PC-3 (cell line): ENCODE measurements around the gene ZNRF1. TPM values are rescaled to one million over a fixed set of nuclear protein-coding genes. Genes with fewer than 3 reads are reported as not detected.
A peak's percentile ranks its signal among the peaks of the same experiment; 100 is the strongest.

Experiments
- ATAC-seq: fragments of 200-7000 bp; cut with Tn5 transposase; 2 replicates; pipeline ENCODE4 v1.9.1; 2020; ENCODE audit warnings: mild to moderate bottlenecking, moderate library complexity
- BruUV-seq: library from RNA; stranded (reverse); fragments of 400-500 nt; replicated peaks from 2 replicates; lab custom pipeline; 2021; lab: Mats Ljungman, UMichigan
- CTCF ChIA-PET: fragments of 300-600 bp; sonication (Branson Sonifier 250); formaldehyde crosslinking; loops from one replicate; lab custom pipeline; 2022; ENCODE audit warnings: antibody characterized with exemption; lab: Charles Lee
- POLR2A ChIA-PET: fragments of 300-600 bp; sonication (Branson Sonifier 250); formaldehyde crosslinking; loops from one replicate; lab custom pipeline; 2022; ENCODE audit warnings: antibody characterized with exemption; ENCODE audit not compliant: unreplicated experiment; lab: Charles Lee
- DNase-seq: peaks from one replicate; pipeline ENCODE4 v3.0.0-alpha.2; 2015
- H2AFZ ChIP-seq: fragments of 300-600 bp; sonication (generic); 2 replicates; pipeline ENCODE4 v1.6.0; 2016; ENCODE audit warnings: antibody characterized with exemption, low read length
- H3F3A ChIP-seq: fragments of 300-600 bp; sonication (generic); one replicate; pipeline ENCODE4 v1.6.0; 2017; ENCODE audit warnings: antibody characterized with exemption, low read length, control low read depth, mild to moderate bottlenecking; ENCODE audit not compliant: unreplicated experiment
- H3K27ac ChIP-seq: fragments of 300-600 bp; sonication (generic); 2 replicates; pipeline ENCODE4 v1.5.1; 2016; ENCODE audit warnings: mild to moderate bottlenecking, low read length
- H3K27me3 ChIP-seq: fragments of 300-600 bp; sonication (generic); 2 replicates; pipeline ENCODE4 v1.6.1; 2016; ENCODE audit warnings: low read length, mixed read lengths
- H3K36me3 ChIP-seq: fragments of 300-600 bp; sonication (generic); 2 replicates; pipeline ENCODE4 v1.6.1; 2016; ENCODE audit warnings: low read depth, mixed run types, low read length, mixed read lengths
- H3K4me1 ChIP-seq: fragments of 300-600 bp; sonication (generic); 2 replicates; pipeline ENCODE4 v1.5.1; 2016; ENCODE audit warnings: low read length; ENCODE audit not compliant: insufficient read depth
- H3K4me2 ChIP-seq: fragments of 300-600 bp; sonication (generic); 2 replicates; pipeline ENCODE4 v1.6.0; 2016; ENCODE audit warnings: low read length
- H3K4me3 ChIP-seq: fragments of 300-600 bp; sonication (generic); 2 replicates; pipeline ENCODE4 v1.5.1; 2016; ENCODE audit warnings: mild to moderate bottlenecking, low read length, mixed read lengths
- H3K79me2 ChIP-seq: fragments of 300-600 bp; sonication (generic); 2 replicates; pipeline ENCODE4 v1.6.1; 2017; ENCODE audit warnings: low read length, mixed read lengths
- H3K9ac ChIP-seq: fragments of 300-600 bp; sonication (generic); 2 replicates; pipeline ENCODE4 v1.6.0; 2016; ENCODE audit warnings: mild to moderate bottlenecking, low read length
- H3K9me2 ChIP-seq: fragments of 300-600 bp; sonication (generic); replicated peaks from 2 replicates; pipeline ENCODE4 v1.6.1; 2016; ENCODE audit warnings: mixed run types, low read length, mixed read lengths
- H3K9me3 ChIP-seq: fragments of 300-600 bp; sonication (generic); 2 replicates; pipeline ENCODE4 v1.6.1; 2016; ENCODE audit warnings: low read length, mixed read lengths
- H4K20me1 ChIP-seq: fragments of 300-600 bp; sonication (generic); 2 replicates; pipeline ENCODE4 v1.6.1; 2016; ENCODE audit warnings: low read length, mixed read lengths
- EZH2 ChIP-seq: fragments of 300-600 bp; sonication (generic); IDR thresholded peaks from one replicate; pipeline ENCODE4 v1.6.1; 2017; ENCODE audit warnings: antibody characterized with exemption, mild to moderate bottlenecking, low read length; ENCODE audit not compliant: unreplicated experiment
- EZH2phosphoT487 ChIP-seq: fragments of 300-600 bp; sonication (generic); IDR thresholded peaks from 2 replicates; pipeline ENCODE4 v1.6.1; 2018; ENCODE audit warnings: mild to moderate bottlenecking, antibody characterized with exemption, low read length, borderline replicate concordance
- intact Hi-C: fragments of 100-400 bp; cut with micrococcal nuclease; formaldehyde crosslinking; loops from 2 replicates; pipeline ENCODE4 v1.9.0; 2023
- total RNA-seq: library from RNA; depleted of rRNA; stranded (reverse); fragments of >200 nt; gene quantifications from 2 replicates; pipeline ENCODE4 v1.2.3, GENCODE V29; 2014
- TF ChIP-seq, protein P1 (sequence below): fragments of 300-600 bp; sonication (generic); conservative IDR thresholded peaks from 2 replicates; pipeline ENCODE4 v1.5.1; 2017; ENCODE audit warnings: antibody characterized with exemption, low read depth, mild to moderate bottlenecking, low read length

ZNRF1 gene
- total RNA-seq, 1 experiment from 2014 or later = 60.4 TPM

DNA sequence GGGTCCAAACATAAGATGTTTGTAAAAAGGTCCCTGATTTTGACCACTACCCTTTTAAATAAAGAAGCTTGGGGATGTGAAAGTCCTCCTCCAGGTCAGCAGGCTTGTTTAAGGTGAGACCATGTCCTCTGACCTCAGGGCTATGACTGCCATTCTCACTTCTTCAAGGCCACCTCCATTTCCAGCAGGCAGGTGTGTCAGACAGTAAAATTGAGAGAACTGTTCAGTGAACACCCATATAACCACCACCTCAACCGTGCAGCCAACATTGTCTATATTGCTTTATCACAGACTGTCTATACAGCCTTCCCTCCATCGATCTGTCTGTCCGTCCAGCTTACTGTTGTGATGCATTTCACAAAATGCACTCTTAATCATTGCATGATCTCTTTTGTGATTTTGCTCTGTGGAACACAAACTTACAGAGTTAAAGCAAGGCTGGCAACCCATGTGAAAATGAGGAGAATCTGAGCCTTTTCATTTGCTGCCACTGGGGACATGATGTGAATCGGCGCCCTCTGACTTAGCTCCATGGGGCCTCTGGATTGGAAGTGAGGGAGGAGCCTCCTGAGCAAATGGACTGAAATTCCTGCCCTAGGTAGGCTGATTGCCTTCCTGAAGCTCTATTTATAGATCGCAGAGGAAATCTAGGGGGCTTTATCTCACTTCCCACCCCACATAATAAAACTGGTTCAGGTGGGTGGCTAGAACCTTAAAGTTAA, 53.8 kb downstream of the ZNRF1 start:
- intact Hi-C loops = no loop called here
- peaks cover 21% of the 10 kb centered on the region for H3K4me1 ChIP-seq
- no peaks in the 10 kb centered on the region for H3K9me2 ChIP-seq
- TF ChIP-seq EZH2 (no peak), EZH2phosphoT487 (no peak)
- TF ChIP-seq, protein P1, sequence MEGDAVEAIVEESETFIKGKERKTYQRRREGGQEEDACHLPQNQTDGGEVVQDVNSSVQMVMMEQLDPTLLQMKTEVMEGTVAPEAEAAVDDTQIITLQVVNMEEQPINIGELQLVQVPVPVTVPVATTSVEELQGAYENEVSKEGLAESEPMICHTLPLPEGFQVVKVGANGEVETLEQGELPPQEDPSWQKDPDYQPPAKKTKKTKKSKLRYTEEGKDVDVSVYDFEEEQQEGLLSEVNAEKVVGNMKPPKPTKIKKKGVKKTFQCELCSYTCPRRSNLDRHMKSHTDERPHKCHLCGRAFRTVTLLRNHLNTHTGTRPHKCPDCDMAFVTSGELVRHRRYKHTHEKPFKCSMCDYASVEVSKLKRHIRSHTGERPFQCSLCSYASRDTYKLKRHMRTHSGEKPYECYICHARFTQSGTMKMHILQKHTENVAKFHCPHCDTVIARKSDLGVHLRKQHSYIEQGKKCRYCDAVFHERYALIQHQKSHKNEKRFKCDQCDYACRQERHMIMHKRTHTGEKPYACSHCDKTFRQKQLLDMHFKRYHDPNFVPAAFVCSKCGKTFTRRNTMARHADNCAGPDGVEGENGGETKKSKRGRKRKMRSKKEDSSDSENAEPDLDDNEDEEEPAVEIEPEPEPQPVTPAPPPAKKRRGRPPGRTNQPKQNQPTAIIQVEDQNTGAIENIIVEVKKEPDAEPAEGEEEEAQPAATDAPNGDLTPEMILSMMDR = no peak
- no peak overlapping the region for H2AFZ ChIP-seq
- H3K4me3 ChIP-seq = no peak overlapping the region
- H3K27ac ChIP-seq = no peak overlapping the region
- H3K4me2 ChIP-seq = no peak overlapping the region
- BruUV-seq = no TSS peak
- H3K36me3 ChIP-seq = no peaks in the 10 kb centered on the region
- ATAC-seq (no peak), DNase-seq (no peak)
- H3F3A ChIP-seq = no peaks in the 10 kb centered on the region
- CTCF ChIA-PET = no interaction called here
- H3K27me3 ChIP-seq = no peaks in the 10 kb centered on the region
- no peak overlapping the region for H3K9ac ChIP-seq
- POLR2A ChIA-PET = no interaction called here
- H3K9me3 ChIP-seq = no peaks in the 10 kb centered on the region
- H4K20me1 ChIP-seq = no peaks in the 10 kb centered on the region
- peaks cover 91% of the 10 kb centered on the region for H3K79me2 ChIP-seq

DNA sequence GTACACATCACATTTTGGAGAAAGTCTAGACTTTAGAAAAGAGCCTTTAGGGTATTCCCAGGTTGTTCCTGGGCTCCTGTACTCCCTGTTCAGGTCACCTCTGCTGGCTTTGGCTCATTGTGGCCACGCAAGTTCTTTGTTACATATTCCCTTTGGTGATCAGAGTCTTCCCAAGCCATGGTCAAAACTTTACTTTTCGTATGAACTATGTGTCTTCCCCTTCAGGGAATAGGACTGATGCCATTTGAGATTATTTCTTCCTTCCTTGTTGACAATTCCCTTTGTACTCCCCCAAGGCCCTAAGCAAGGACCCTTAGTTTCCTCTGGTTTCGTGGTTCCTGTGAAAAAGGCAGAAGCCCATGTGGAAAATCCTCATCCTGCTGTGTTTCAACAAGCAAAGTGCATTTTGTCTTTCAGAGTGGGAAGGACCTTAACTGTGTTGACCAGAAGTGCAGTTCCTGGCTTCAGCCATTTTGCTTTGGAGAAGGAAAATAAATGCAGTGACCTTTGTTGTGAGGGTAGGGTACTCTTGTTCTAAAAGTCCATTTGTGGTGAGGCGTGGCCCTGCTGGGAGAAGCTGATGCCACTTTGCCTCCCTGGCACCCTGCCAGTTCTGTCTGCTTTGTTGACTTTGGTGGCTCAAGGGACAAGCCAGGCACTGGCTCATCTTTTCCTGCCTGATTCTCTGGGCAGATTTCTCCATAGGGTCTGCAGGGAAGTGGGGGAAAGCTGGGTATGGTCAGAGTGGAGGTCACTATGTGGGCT, 55.1 kb downstream of the ZNRF1 start:
- intact Hi-C loops = no loop called here
- Histone ChIP-seq H3K9ac (no peak overlapping the region), H3K36me3 (no peaks in the 10 kb centered on the region), H3K27ac (peak overlapping the region; percentile 32), H3K4me3 (no peak overlapping the region), H3K79me2 (peaks cover 91% of the 10 kb centered on the region), H3K4me1 (peaks cover 21% of the 10 kb centered on the region), H3K4me2 (peak overlapping the region; percentile 30), H2AFZ (no peak overlapping the region), H3K9me2 (no peaks in the 10 kb centered on the region), H3K27me3 (no peaks in the 10 kb centered on the region), H3K9me3 (no peaks in the 10 kb centered on the region), H3F3A (no peaks in the 10 kb centered on the region), H4K20me1 (no peaks in the 10 kb centered on the region)
- ATAC-seq = peak; percentile 60
- CTCF ChIA-PET = no interaction called here
- POLR2A ChIA-PET = no interaction called here
- peak; percentile 71 for DNase-seq
- no TSS peak for BruUV-seq
- TF ChIP-seq, protein P1 = no peak
- TF ChIP-seq EZH2 = no peak
- TF ChIP-seq EZH2phosphoT487 = no peak
